Fibroblast of peridontal ligament (primary cell): Measurements from ENCODE around the gene SOX3.

Source experiments
- DNase-seq: peaks from one replicate; pipeline ENCODE4 v3.0.0-alpha.2; 2010; ENCODE audit errors: extremely low read depth

SOX3 gene

GRCh38 chrX:140504371-140505324, at the start of gene SOX3:
TSS of gene SOX3 (minus strand) at chrX:140505069. CDS start at chrX:140505060, 9 bp downstream.
- no peak for DNase-seq

- DNase-seq, result no peak
Observed at GRCh38 chrX:140548985-140549384, 44.1 kb upstream of the SOX3 start.

- no peak for DNase-seq
Observed at GRCh38 chrX:140526171-140526570, 21.3 kb upstream of the SOX3 start.

- no peak for DNase-seq
Observed at GRCh38 chrX:140525448-140525847, 20.6 kb upstream of the SOX3 start.

DNA sequence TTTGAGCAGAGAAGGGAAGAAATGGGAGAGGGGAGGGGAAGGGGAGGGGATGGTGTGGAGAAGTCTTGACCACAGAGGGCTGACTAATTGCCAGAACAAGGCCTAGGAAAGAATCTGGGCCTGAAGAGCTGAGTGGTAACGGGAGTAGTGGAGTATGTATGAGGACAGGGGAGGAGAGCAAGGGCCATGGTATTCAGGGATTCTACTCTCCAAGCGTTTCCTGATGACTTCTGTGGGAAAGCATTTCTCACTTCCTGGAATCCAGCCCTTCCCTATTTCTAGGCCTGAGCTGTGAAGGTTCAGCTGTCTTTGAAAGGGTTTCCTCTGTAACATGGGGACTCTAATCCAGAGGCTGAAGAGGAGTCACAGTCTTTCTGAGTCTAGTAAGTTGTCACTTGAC, 19.7 kb upstream of the SOX3 start:
- no peak for DNase-seq

GRCh38 chrX:140521393-140521792, 16.5 kb upstream of the SOX3 start:
- no peak for DNase-seq

- DNase-seq, result no peak
Observed at GRCh38 chrX:140514554-140514953, 9.7 kb upstream of the SOX3 start.

GRCh38 chrX:140510895-140511295, 6.0 kb upstream of the SOX3 start:
- no peak for DNase-seq

GRCh38 chrX:140510306-140510676, 5.4 kb upstream of the SOX3 start:
- no peak for DNase-seq

DNA sequence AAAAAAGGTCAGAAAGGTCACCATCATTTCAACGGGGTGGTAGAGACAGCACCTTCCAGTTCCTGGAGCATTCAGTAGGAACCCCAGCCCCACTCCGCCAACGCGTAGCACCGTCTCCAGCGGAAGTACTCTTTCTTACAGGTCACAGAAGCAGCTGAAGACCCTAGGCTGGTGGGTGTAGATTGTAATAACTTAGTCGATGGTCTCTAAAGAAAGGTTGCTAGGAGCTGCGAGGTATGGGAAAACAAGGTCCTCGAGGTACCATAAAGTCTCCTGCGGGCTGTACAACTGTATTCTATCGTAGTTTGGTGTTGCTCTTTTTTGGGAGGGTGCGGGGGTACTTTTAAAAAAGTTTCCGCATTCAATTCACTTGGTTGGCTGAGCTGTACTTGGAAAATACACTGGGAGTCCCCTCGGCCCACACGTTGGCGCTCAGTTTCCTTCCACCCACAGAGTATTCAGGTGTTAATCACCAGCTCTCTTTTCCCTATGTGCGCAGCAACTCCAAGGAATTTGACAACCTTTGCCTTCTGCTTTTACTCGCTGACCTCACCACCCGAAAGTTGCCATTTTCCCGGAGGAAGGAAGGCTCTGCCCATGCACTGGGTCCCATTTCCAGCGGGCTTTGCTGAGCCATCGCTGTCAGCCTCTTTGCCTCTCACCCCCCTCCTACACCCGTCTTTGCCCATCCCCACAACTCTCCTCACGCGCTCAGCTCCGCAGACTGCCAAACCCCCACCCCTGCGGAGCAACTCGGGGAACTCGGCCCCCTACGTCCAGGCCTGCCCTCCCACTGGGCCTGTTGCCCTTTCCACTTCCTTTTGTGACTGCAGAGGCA, 4.8 kb upstream of the SOX3 start:
- no peak for DNase-seq

DNA sequence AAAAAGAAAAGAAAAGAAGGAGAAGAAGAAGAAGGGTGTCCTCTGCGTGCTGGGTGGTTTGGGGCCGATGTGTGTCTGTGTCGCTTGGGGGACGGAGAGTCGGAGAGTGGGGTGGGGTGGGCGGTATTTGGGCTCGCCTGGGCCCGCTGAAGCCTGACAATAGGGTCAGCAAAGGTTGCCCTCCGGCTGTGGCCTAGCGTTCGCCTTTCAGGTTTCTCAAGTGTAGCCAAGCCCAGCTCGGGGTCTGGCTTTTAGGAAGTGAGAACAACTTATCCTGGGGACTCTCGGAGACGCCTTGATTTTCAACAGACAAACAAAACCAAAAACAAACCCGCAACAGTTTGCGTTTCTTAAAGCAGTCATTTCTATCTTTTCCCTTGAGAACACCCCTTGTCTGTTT, 4.1 kb upstream of the SOX3 start:
- no peak for DNase-seq

DNA sequence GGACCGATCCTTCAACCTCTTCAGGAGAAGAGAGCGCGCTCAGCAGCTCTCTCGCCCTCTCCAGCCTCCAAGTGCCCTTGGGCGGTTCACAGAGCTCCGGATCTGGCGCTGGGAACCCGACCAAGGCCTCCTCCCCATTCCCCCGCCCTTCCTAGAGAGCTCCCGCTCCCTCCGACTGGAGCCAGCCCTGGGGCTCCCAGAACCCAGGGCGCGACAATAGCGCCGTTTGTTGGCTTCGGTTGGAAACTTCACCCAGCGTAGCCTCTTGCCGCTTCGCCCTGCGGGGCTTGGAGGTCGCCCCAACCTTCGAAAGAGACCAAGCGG, 3.1 kb upstream of the SOX3 start:
- no peak for DNase-seq

GRCh38 chrX:140507223-140507981, 2.5 kb upstream of the SOX3 start:
- no peak for DNase-seq

GRCh38 chrX:140505421-140506337, 810 bp upstream of the SOX3 start:
- no peak for DNase-seq

- DNase-seq, result no peak
Observed at GRCh38 chrX:140503714-140504351, 1.0 kb downstream of the SOX3 start.

GRCh38 chrX:140503238-140503601, 1.6 kb downstream of the SOX3 start:
- DNase-seq, result no peak

DNA sequence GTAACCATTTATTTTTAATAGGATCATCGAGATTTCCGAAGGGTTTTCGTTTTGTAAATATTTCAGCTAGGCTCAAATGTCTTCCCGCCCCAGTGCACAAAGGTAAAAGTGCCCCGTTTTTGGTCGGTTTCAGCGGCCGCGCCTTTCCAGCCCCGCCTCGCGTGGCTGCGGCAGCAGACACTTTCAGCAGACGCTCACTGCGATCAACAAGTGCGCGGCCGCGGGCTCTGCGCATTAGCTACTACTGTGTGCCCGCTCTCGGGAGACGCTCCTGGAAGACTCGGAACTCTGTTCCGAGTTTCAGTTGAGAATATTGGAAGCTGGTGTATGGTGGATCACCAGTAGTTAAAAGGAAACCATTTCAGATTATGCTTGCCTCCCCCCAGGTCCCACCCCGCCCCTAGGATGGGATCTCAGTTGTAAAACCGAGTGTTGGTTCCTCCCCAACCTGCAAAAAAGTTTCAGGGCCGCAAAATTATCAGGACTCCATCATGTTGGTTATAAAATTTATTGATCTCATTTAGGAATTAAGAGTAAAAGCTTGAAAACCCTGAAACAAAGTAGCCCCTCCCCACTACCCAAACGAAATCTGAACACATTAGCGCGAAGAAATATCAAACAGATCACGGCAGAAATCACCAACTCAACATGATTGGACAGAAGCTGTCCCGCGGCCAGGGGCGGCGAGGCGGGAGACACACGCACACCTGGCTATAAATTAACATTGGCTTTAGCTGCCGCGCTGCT, 2.2 kb downstream of the SOX3 start:
- no peak for DNase-seq

GRCh38 chrX:140501940-140502468, 2.9 kb downstream of the SOX3 start:
- no peak for DNase-seq

DNA sequence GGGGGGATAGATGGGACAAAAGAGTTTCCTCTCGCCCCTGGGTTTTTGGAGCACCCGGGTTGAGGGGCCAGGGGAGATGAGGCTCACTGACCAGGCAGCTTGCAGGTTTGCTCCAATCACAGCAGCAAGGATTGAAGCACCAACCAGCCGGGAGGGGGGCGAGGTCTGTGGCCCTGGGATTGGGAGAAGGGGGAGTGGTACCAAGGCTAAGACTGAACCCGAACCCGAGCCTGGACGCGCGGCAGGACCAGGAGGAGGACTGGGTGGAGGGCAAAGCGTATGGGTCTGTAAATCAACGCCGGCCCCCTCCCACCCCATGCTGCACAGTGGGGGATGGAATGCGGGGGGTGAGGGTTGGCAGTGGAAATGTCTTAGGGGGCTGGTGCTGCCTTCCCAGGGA, 3.5 kb downstream of the SOX3 start:
- DNase-seq, result no peak

- DNase-seq, result no peak
Observed at GRCh38 chrX:140500441-140500840, 4.4 kb downstream of the SOX3 start.
